Endodermal cell (in vitro differentiated cells): ENCODE results near the gene DYRK1B. TPM values are rescaled to one million over a fixed set of nuclear protein-coding genes. Genes with fewer than 3 reads are reported as not detected.

Experiments used
- DNase-seq: peaks from one replicate; pipeline ENCODE4 v3.0.0-alpha.2; 2017
- H3K27ac ChIP-seq: 2 replicates; pipeline ENCODE4 v1.5.1; 2013; ENCODE audit warnings: mild to moderate bottlenecking, low read depth, low read length, moderate library complexity
- H3K27me3 ChIP-seq: 2 replicates; pipeline ENCODE4 v1.6.1; 2013; ENCODE audit warnings: mild to moderate bottlenecking, low read length, moderate library complexity; ENCODE audit not compliant: insufficient read depth, control insufficient read depth, poor library complexity, severe bottlenecking
- H3K36me3 ChIP-seq: 2 replicates; pipeline ENCODE4 v1.7.0; 2013; ENCODE audit warnings: mild to moderate bottlenecking, low read length, moderate library complexity; ENCODE audit not compliant: control insufficient read depth, insufficient read depth
- H3K4me1 ChIP-seq: one replicate; pipeline ENCODE4 v1.7.0; 2013; ENCODE audit warnings: low read length; ENCODE audit not compliant: control insufficient read depth, insufficient read depth
- H3K4me3 ChIP-seq: 2 replicates; pipeline ENCODE4 v1.5.1; 2013; ENCODE audit warnings: mild to moderate bottlenecking, low read length, moderate library complexity
- H3K9ac ChIP-seq: 2 replicates; pipeline ENCODE4 v1.6.1; 2013; ENCODE audit warnings: mild to moderate bottlenecking, low read length, moderate library complexity; ENCODE audit not compliant: poor library complexity, severe bottlenecking; ENCODE audit errors: extremely low read depth
- H3K9me3 ChIP-seq: 2 replicates; pipeline ENCODE4 v1.6.1; 2013; ENCODE audit warnings: mild to moderate bottlenecking, low read length, moderate library complexity; ENCODE audit not compliant: control insufficient read depth
- H3K27ac Mint-ChIP-seq: 2 replicates; pipeline ENCODE4 v1.8.0; 2020; ENCODE audit warnings: mixed read lengths
- H3K27me3 Mint-ChIP-seq: 2 replicates; pipeline ENCODE4 v1.8.0; 2021; ENCODE audit warnings: mild to moderate bottlenecking, mixed read lengths; ENCODE audit not compliant: insufficient read depth
- H3K36me3 Mint-ChIP-seq: 2 replicates; pipeline ENCODE4 v1.8.0; 2020; ENCODE audit warnings: low read depth, mixed read lengths
- H3K4me1 Mint-ChIP-seq: 2 replicates; pipeline ENCODE4 v1.8.0; 2020; ENCODE audit warnings: mixed read lengths
- H3K4me3 Mint-ChIP-seq: 2 replicates; pipeline ENCODE4 v1.8.0; 2020; ENCODE audit warnings: mild to moderate bottlenecking, moderate library complexity, mixed read lengths
- H3K9me3 Mint-ChIP-seq: 2 replicates; pipeline ENCODE4 v1.8.0; 2020; ENCODE audit warnings: mild to moderate bottlenecking, mixed read lengths
- CTCF ChIP-seq: fragments of 200-600 bp; sonication (generic); conservative IDR thresholded peaks from 2 replicates; pipeline ENCODE4 v1.5.0; 2021; ENCODE audit warnings: antibody characterized with exemption, mild to moderate bottlenecking
- WGBS, 2 experiments: methylation state at CpG; one replicate each; pipeline versions ENCODE4 v1.1.5 to v1.1.7; 2013; ENCODE audit warnings: missing lambda C conversion rate in 2 of 2, mixed read lengths in 1 of 2; ENCODE audit not compliant: insufficient coverage in 1 of 2, insufficient read length in 1 of 2; 5-methylcytosine and 5-hydroxymethylcytosine counted together
- total RNA-seq, 2 donors: library from RNA; stranded (reverse); fragmentation: NEBNext Ultra II Directional in 1 of 2; extraction: Animal tissue kit (Norgen Biotek cat#: 25700) in 1 of 2; gene quantifications; 2 replicates in 1 of 2; 3 replicates in 1 of 2; pipeline ENCODE4 v1.2.1, GENCODE V29; 2021

DYRK1B gene
- total RNA-seq, 2 donors from 2014 or later, result 21.8 to 37.7 TPM

- no peaks in the 10 kb centered on the region for H3K27me3 Mint-ChIP-seq
- H3K4me3 ChIP-seq, result no peak overlapping the region
- H3K36me3 ChIP-seq, result no peaks in the 10 kb centered on the region
- DNase-seq, result no peak
- 71 to 88% methylated on average over 1 to 2 of the region's 2 CpGs for WGBS, 2 experiments
- H3K36me3 Mint-ChIP-seq, result no peaks in the 10 kb centered on the region
- no peak overlapping the region for H3K27ac Mint-ChIP-seq
- TF ChIP-seq CTCF, result no peak
- H3K27me3 ChIP-seq, result no peaks in the 10 kb centered on the region
- H3K9me3 Mint-ChIP-seq, result no peaks in the 10 kb centered on the region
- no peaks in the 10 kb centered on the region for H3K4me1 ChIP-seq
- no peaks in the 10 kb centered on the region for H3K9me3 ChIP-seq
- no peaks in the 10 kb centered on the region for H3K4me1 Mint-ChIP-seq
- no peak overlapping the region for H3K4me3 Mint-ChIP-seq
- H3K27ac ChIP-seq, result no peak overlapping the region
- no peak overlapping the region for H3K9ac ChIP-seq
Observed at GRCh38 chr19:39864118-39864517, 30.2 kb upstream of the DYRK1B start.

- DNase-seq, result peak; percentile 82
- Mint-ChIP-seq H3K4me3 (no peak overlapping the region), H3K36me3 (no peaks in the 10 kb centered on the region), H3K27ac (no peak overlapping the region), H3K4me1 (no peaks in the 10 kb centered on the region), H3K9me3 (peaks cover 5% of the 10 kb centered on the region), H3K27me3 (peaks cover 11% of the 10 kb centered on the region)
- Histone ChIP-seq H3K9me3 (no peaks in the 10 kb centered on the region), H3K27ac (no peak overlapping the region), H3K27me3 (no peaks in the 10 kb centered on the region), H3K4me1 (no peaks in the 10 kb centered on the region), H3K36me3 (no peaks in the 10 kb centered on the region), H3K4me3 (no peak overlapping the region), H3K9ac (no peak overlapping the region)
- WGBS, 2 experiments, result 62 to 76% methylated on average over 3 to 9 of the region's 11 CpGs
- no peak for TF ChIP-seq CTCF
Observed at GRCh38 chr19:39858541-39858940, 24.6 kb upstream of the DYRK1B start.

GRCh38 chr19:39852882-39853281, 18.9 kb upstream of the DYRK1B start:
- Mint-ChIP-seq H3K27me3 (peaks cover 18% of the 10 kb centered on the region), H3K4me3 (no peak overlapping the region), H3K36me3 (no peaks in the 10 kb centered on the region), H3K27ac (no peak overlapping the region), H3K4me1 (peaks cover 10% of the 10 kb centered on the region), H3K9me3 (no peaks in the 10 kb centered on the region)
- no peaks in the 10 kb centered on the region for H3K9me3 ChIP-seq
- 89 to 91% methylated on average over 7 of the region's 7 CpGs for WGBS, 2 experiments
- no peaks in the 10 kb centered on the region for H3K4me1 ChIP-seq
- no peak for TF ChIP-seq CTCF
- no peak overlapping the region for H3K4me3 ChIP-seq
- H3K36me3 ChIP-seq, result no peaks in the 10 kb centered on the region
- H3K9ac ChIP-seq, result no peak overlapping the region
- no peak overlapping the region for H3K27ac ChIP-seq
- H3K27me3 ChIP-seq, result no peaks in the 10 kb centered on the region
- no peak for DNase-seq
